GM21786 (cell line): ENCODE measurements around the gene OAS3.
"Not testable (repeated sequence)": the region's sequence is repeated elsewhere in the genome, so short reads cannot be mapped to it uniquely, and the experiment has no call there.

Experiments
- ATAC-seq: cut with Tn5 transposase; IDR thresholded peaks from one replicate; pipeline ENCODE4 v1.9.1; 2021; ENCODE audit not compliant: unreplicated experiment

OAS3 gene, protein sequence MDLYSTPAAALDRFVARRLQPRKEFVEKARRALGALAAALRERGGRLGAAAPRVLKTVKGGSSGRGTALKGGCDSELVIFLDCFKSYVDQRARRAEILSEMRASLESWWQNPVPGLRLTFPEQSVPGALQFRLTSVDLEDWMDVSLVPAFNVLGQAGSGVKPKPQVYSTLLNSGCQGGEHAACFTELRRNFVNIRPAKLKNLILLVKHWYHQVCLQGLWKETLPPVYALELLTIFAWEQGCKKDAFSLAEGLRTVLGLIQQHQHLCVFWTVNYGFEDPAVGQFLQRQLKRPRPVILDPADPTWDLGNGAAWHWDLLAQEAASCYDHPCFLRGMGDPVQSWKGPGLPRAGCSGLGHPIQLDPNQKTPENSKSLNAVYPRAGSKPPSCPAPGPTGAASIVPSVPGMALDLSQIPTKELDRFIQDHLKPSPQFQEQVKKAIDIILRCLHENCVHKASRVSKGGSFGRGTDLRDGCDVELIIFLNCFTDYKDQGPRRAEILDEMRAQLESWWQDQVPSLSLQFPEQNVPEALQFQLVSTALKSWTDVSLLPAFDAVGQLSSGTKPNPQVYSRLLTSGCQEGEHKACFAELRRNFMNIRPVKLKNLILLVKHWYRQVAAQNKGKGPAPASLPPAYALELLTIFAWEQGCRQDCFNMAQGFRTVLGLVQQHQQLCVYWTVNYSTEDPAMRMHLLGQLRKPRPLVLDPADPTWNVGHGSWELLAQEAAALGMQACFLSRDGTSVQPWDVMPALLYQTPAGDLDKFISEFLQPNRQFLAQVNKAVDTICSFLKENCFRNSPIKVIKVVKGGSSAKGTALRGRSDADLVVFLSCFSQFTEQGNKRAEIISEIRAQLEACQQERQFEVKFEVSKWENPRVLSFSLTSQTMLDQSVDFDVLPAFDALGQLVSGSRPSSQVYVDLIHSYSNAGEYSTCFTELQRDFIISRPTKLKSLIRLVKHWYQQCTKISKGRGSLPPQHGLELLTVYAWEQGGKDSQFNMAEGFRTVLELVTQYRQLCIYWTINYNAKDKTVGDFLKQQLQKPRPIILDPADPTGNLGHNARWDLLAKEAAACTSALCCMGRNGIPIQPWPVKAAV

DNA sequence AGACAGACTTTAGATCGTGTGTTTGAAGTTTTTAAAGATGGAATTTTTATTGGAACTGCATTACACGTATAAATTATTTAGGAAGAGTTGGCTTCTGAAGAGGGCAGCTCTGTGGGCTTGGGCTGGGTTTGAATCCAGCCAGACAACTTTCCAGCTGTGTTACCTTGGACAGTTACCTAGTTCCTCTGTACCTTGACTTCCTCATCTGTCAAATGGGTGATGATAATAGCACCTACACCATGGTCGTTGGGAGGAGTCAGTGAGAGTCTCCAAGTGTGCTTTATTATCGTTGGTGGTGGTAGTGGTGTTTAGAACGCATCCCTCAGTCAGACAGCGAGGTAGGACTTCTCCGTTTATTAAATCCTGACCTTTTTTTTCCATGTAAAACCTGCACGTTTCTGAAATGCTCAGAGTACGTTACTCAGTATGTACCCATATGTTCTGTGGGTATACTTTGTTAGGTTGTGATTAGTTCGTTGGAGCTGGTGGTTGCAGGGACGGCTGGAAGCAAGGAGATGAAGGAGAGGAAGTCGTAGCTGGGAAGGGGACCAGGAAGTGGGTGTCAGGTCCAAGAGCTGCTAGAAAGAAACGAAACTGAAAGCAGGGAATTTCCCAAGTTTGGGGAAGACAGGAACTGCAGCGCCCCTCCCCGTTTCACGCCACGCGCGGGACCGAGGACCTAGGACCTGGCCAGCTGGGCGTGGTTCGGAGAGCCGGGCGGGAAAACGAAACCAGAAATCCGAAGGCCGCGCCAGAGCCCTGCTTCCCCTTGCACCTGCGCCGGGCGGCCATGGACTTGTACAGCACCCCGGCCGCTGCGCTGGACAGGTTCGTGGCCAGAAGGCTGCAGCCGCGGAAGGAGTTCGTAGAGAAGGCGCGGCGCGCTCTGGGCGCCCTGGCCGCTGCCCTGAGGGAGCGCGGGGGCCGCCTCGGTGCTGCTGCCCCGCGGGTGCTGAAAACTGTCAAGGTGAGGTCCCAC is at the start of gene OAS3:
Gene OAS3 (plus strand): TSS at position 734 of the 979 bp plus-strand sequence. CDS start 57 bp downstream, at position 791.
- no peak for ATAC-seq

DNA sequence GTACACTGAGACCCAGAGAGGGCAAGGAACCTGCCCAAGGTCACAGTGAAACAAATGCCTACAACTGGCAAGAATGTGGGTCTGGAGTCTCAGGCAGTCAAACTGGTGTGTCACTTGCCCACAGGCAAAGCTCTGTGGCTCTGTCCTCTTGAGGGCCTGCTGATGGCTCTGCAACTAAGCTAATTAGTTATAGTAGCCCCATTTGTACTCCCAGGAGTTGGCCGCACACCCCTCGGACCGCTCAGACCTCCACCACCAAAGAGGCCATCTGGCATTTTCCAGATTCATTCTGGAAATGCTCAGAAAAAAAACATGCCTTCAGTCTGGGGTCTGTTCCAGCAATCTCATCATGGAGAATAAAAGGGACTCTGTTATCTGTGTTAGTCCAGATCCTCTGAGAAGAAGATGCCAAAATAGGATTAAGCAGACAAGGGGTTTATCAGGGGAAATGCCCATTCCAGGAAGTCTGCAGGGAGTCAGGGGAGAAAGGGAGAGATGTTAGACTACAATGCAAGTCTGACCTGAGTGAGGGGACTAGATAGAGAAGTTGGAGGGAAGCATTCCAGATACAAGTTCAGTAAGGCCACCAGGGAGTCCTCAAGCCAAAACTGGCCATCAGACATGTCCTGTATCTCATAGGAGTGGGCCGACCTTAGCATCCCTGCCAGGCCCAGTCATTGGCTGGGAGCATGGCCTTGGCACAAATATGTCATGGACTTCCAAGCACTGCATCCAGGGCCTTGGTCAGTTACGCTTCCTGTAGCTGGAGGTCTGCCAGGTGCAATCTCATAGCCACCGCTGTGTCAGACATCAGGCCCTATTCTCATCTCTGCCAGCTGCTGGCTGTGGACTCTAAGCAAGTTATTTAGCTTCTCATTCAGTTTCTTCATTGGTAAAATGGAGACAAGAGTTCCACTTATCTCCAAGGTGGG is 46.9 kb upstream of the OAS3 start:
- no peak for ATAC-seq

DNA sequence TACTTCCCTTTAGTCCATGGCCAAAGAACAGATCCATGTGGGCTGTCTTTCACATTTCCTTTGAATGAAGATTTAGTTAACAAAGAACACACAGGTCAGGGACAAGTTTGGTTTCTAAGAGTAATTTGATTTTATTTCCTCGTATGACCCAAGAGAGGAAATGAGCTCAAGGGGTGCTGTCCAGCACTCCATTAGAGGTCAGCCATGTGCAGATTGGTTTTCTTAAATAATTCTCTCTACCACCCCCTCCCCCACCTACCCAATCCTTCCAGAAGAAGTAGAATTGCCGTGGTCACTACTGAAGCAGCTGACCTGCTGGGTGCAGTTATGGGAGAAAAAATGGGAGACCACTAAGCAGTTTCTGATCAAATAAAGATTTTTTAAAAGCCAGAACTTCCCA is 45.4 kb upstream of the OAS3 start:
- ATAC-seq, result no peak

- no peak for ATAC-seq
These were observed 44.1 kb upstream of the OAS3 start for GRCh38 chr12:112894128-112894527.

DNA sequence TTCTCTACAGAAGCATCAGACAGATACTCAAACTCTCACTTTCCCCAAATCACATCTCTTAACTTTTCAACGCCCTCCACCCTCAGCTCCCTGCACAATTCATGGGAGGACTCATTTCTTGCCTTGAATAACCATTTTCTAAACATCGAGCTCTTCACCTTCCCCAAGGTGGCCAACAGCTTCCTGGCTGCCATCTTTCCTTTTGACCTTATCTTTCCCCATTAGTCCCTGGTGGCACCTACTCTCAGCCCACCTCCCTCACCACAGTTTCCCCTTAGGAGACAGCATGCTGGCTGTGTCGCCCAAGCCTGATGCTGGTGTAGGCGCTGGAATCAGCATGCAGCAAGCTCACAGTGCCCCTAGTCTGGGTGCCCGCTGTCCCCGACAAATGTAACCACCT is 39.9 kb upstream of the OAS3 start:
- ATAC-seq, result no peak

- no peak for ATAC-seq
These were observed 37.8 kb upstream of the OAS3 start for GRCh38 chr12:112900298-112901145.

GRCh38 chr12:112901271-112901670 is 37.0 kb upstream of the OAS3 start:
- ATAC-seq, result no peak

DNA sequence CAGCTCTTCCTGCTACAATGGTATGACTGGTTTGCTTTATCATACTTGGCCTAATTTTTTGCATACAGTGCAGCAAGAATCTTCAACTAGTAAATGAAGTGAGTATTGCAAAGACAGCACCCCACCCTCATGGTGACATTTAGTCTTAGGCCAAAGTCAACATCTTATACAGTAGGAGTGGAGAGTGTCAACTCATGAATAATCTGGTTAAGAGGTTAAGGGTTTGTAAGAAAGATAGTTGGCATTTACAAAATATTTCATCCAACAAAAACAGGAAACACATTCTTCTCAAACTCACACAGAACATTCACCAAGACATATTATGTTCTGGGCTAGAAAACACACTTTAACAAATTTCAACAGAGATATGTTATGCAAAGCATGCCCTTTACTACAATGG is 33.7 kb upstream of the OAS3 start:
- no peak for ATAC-seq

- ATAC-seq, result no peak
These were observed 32.7 kb upstream of the OAS3 start for GRCh38 chr12:112905451-112906089.

DNA sequence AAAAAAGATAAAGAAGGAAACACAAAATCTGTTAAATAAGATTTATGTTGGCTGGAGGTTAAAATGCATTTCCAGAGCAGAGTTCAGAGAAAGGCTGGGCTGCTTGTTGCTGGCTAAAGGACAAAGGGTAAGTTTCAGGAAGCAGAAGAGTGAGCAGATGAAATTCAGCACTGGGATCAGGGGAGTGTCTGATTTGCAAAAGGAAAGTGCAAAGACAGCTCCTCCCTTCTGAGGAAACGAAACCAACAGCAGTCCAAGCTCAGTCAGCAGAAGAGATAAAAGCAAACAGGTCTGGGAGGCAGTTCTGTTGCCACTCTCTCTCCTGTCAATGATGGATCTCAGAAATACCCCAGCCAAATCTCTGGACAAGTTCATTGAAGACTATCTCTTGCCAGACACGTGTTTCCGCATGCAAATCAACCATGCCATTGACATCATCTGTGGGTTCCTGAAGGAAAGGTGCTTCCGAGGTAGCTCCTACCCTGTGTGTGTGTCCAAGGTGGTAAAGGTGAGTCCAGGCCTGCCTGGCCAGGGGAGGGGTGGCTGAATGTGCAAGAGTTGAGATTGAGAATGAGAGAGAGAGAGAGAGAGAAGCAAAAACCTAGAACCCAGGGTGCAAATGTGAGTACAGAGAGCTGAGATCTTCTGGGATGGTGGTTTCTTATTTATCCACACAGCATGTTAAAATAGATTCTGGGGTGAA is 31.4 kb upstream of the OAS3 start, which contains the start of gene OAS1:
Gene OAS1 (plus strand): TSS at position 251 of the 703 bp plus-strand sequence. CDS start 78 bp downstream, at position 329.
- peak; percentile 72 for ATAC-seq

DNA sequence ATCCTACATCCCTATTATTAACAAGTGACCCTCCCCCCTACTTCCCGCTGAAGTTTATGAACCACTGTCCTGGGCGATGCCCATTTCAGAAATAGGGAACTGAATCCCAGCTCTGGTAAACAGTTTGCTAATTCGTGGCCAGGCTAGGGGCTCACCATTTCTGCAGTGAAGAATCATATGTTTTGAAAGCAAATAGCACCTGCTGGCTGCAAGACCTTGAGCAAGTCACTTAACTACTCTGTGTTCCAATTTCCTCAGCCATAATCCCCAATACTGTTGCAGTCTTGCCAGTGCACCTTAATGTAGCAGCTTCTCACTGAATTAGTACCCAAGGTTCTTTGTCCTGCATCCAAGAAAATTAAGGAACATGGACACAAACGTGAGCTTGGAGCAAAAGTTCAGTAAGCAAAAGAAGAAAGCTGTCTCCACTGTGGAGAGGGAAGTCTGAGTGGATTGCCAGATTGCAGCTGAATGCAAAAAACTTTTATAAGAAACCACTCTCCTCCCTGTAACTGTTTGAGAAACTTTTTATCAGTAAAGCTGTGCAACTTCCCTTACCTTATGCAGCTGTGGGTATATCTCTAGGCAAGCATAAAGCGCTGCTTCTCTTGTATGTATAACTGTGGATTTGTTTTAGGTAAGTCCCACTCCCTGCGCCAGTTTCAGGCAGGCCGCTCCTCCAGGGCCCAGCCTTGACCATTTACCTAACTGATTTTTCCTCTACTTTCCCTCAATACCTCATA is 30.7 kb upstream of the OAS3 start:
- peak; percentile 46 for ATAC-seq

GRCh38 chr12:112908548-112908947 is 29.7 kb upstream of the OAS3 start:
- no peak for ATAC-seq

DNA sequence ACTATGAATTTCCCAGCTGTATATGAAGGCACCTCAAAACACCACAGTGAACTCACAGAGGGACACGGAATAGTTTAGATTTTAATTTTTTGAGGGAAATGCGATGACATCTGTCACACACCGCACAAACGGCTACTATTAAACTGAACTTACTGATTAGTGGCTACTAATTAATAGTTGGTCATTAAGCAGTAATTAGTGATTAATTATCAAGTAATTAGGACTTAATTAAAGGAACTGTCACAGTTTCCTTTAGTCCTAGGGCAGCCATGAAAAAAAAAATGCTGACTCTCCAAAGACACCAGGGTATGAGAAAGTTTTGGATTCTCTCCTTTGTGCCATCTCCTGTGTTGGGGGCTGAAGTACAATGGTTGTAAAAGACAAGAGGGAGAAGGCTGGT is 28.6 kb upstream of the OAS3 start:
- no peak for ATAC-seq

DNA sequence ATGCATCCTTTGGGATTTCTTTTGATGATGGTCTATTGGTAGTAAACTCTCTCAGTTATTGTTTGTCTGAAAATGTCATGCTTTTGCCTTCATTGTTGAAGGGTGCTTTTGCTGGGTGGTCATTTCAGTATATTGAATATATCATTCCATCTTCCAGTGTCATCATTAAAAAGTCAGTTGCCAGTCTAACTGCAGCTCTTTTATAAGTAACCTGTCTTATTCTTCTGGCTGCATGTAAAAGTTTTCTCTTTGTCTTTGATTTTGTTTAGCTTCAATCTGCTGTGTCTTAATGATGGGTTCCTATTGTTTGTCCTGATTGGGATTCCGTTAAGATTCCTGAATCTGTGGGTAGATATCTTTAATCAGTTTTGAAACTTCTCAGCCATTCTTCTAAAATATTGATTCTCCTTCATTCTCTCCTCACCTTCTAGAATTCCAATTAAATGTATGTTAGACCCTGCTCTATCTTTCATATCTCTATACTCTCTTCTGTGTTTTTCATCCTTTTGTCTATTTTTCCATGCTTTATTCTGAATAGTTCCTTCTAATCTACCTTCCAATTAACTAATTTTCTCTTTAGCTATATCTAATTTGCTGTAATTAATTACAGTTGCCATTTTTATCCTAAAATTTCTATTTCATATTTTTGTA is 25.1 kb upstream of the OAS3 start:
- ATAC-seq, result no peak

DNA sequence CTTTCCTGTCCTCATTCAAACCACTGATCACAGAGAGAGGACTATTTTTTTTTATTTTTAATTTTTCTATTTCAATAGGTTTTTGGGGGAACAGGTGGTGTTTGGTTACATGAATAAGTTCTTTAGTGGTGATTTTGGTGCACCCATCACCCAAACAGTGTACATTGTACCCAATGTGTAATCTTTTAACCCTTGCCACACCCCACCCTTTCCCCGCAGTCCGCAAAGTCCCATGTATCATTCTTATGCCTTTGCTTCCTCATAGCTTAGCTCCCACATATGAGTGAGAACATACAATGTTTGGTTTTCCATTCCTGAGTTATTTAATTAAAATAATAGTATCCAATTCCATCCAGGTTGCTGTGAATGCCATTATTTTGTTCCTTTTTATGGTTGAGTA is 24.4 kb upstream of the OAS3 start:
- ATAC-seq, result not testable (repeated sequence)

DNA sequence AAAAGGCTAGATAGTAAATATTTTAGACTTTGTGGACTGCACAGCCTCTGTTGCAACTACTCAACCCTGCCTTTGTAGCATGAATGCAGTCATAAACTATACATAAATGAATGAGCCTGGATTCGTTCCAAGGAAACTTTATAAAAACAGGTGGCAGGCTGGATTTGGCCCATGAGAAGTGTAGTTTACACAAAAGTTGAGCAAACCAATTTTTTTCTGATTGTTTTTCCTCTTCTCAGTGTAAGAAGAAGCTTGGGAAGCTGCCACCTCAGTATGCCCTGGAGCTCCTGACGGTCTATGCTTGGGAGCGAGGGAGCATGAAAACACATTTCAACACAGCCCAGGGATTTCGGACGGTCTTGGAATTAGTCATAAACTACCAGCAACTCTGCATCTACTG is 22.0 kb upstream of the OAS3 start:
- no peak for ATAC-seq
